HepG2 (cell line): ENCODE data around the gene NGEF. TPM values are rescaled to one million over a fixed set of nuclear protein-coding genes. Genes with fewer than 3 reads are reported as not detected.
A peak's percentile ranks its signal among the peaks of the same experiment; 100 is the strongest.

ENCODE experiments used
- ATF2 ChIP-seq: sonication (generic); formaldehyde crosslinking; IDR thresholded peaks from 2 replicates; pipeline ENCODE4 v1.4.0; 2020; ENCODE audit warnings: missing genetic modification reagents
- HINFP ChIP-seq: sonication (generic); formaldehyde crosslinking; IDR thresholded peaks from 2 replicates; pipeline ENCODE4 v1.4.0; 2020; ENCODE audit warnings: low read depth, mild to moderate bottlenecking, missing genetic modification reagents
- KDM6A ChIP-seq: IDR thresholded peaks from 2 replicates; pipeline ENCODE4 v1.6.1; 2016; ENCODE audit warnings: low read depth
- MED13 ChIP-seq: sonication (generic); formaldehyde crosslinking; IDR thresholded peaks from 2 replicates; pipeline ENCODE4 v1.5.0; 2020; ENCODE audit warnings: missing genetic modification reagents
- NFRKB ChIP-seq: fragments of 450-650 bp; IDR thresholded peaks from 2 replicates; pipeline ENCODE4 v1.6.1; 2017
- SIX1 ChIP-seq: sonication (generic); formaldehyde crosslinking; IDR thresholded peaks from 2 replicates; pipeline ENCODE4 v1.4.0; 2020; ENCODE audit warnings: missing genetic modification reagents, borderline replicate concordance
- SMAD9 ChIP-seq: sonication (generic); formaldehyde crosslinking; IDR thresholded peaks from 2 replicates; pipeline ENCODE4 v1.5.1; 2020; ENCODE audit warnings: mild to moderate bottlenecking, missing genetic modification reagents
- SP1 ChIP-seq, 2 experiments: fragments of 450-650 bp in 1 of 2; sonication (generic) in 1 of 2; formaldehyde crosslinking in 1 of 2; IDR thresholded peaks; 2 replicates each; pipeline versions ENCODE4 v1.4.0 to v1.6.1; 2016 to 2020; ENCODE audit warnings: missing genetic modification reagents in 1 of 2
- TAF1 ChIP-seq: sonication (generic); formaldehyde crosslinking; IDR thresholded peaks from 2 replicates; pipeline ENCODE4 v1.4.0; 2020; ENCODE audit warnings: missing genetic modification reagents
- ZNF33B ChIP-seq: sonication (generic); formaldehyde crosslinking; IDR thresholded peaks from 2 replicates; pipeline ENCODE4 v1.5.1; 2020; ENCODE audit warnings: mild to moderate bottlenecking, missing genetic modification reagents
- ZNF510 ChIP-seq: sonication (generic); formaldehyde crosslinking; IDR thresholded peaks from 2 replicates; pipeline ENCODE4 v1.4.0; 2020; ENCODE audit warnings: low read depth, mild to moderate bottlenecking, missing genetic modification reagents
- polyA plus RNA-seq, 8 experiments: library from polyadenylated mRNA; depleted of rRNA in 3 of 8; stranded (reverse) in 7 of 8; unstranded in 1 of 8; fragments of >200 nt; fragmentation: Illumina TruSeq in 4 of 8; extraction: Trizol in 4 of 8; gene quantifications; 2 replicates each; pipeline versions ENCODE4 v1.2.1 to v1.2.3, GENCODE V29; 2011 to 2016; ENCODE audit warnings: low read depth in 4 of 8, missing spikeins in 1 of 8, mixed read lengths in 1 of 8; ENCODE audit not compliant: insufficient read depth in 1 of 8
- total RNA-seq, 5 experiments: library from RNA; depleted of rRNA; stranded (reverse); fragments of >200 nt; fragmentation: Illumina TruSeq; extraction: Trizol; gene quantifications; 2 replicates each; pipeline ENCODE4 v1.2.3, GENCODE V29; 2016; ENCODE audit warnings: low read depth in 1 of 5
- TF ChIP-seq, protein P1 (sequence below): fragments of 450-650 bp; IDR thresholded peaks from 2 replicates; pipeline ENCODE4 v1.6.1; 2017; ENCODE audit warnings: mild to moderate bottlenecking
- TF ChIP-seq, protein P2 (sequence below): sonication (generic); formaldehyde crosslinking; IDR thresholded peaks from 2 replicates; pipeline ENCODE4 v1.4.0; 2020; ENCODE audit warnings: missing genetic modification reagents
- TF ChIP-seq, protein P3 (sequence below): sonication (generic); formaldehyde crosslinking; conservative IDR thresholded peaks from 2 replicates; pipeline ENCODE4 v1.4.0; 2020; ENCODE audit warnings: missing genetic modification reagents
- TF ChIP-seq, protein P4 (sequence below): sonication (generic); formaldehyde crosslinking; IDR thresholded peaks from 2 replicates; pipeline ENCODE4 v1.4.0; 2020; ENCODE audit warnings: mild to moderate bottlenecking, missing genetic modification reagents
- TF ChIP-seq, protein P5 (sequence below), 2 experiments: sonication (generic) in 1 of 2; formaldehyde crosslinking in 1 of 2; IDR thresholded peaks; 2 replicates each; pipeline versions ENCODE4 v1.4.0 to v1.6.1; 2018 to 2020; ENCODE audit warnings: missing genetic modification reagents in 2 of 2, borderline replicate concordance in 1 of 2, low read depth in 1 of 2, mild to moderate bottlenecking in 1 of 2, missing biosample characterization in 1 of 2

Gene NGEF
- total and polyA plus RNA-seq, 2 of the 13 experiments (the other 11 are each of a cell fraction or from before 2014, with no cell fraction given) = 14.4 to 36.9 TPM

DNA sequence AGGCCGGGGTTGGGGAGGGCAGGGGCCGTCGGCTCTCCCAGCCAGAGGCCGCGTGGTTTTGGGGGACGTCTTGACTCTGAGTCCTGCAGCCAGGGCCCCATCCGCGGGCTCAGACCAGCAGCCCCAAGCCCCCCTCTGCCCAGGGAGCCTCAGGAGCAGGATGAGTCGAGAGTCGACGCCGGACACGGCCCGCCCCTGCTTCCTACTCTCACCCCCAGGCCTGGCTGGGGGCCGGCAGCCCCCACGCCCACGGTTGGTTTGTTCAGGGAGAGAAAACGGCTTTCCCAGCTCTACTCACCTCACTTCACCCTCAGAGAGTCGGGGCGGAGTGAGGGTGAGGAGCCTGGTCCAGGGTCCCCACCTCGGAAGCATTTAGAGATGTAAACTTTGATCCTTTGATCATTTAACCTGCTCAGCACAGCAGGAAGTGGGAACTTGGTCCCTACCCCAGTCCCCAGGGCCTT, 136.0 kb downstream of the NGEF start (continued):
- TF ChIP-seq ZNF33B (CRISPR knock-in tag) (no peak), HINFP (CRISPR knock-in tag) (no peak), TAF1 (CRISPR knock-in tag) (peak; percentile 44; the same call in 1 of the 2 replicates), SP1 (IDR thresholded peaks at IDR 0.05) (no peak), SP1 (CRISPR knock-in tag; IDR thresholded peaks at IDR 0.05) (no peak), ZNF510 (CRISPR knock-in tag) (no peak), NFRKB (no peak), MED13 (CRISPR knock-in tag) (no peak), ATF2 (CRISPR knock-in tag) (no peak), SIX1 (CRISPR knock-in tag) (no peak), SMAD9 (CRISPR knock-in tag) (no peak), KDM6A (CRISPR knock-in tag) (no peak)
- TF ChIP-seq, protein P1, sequence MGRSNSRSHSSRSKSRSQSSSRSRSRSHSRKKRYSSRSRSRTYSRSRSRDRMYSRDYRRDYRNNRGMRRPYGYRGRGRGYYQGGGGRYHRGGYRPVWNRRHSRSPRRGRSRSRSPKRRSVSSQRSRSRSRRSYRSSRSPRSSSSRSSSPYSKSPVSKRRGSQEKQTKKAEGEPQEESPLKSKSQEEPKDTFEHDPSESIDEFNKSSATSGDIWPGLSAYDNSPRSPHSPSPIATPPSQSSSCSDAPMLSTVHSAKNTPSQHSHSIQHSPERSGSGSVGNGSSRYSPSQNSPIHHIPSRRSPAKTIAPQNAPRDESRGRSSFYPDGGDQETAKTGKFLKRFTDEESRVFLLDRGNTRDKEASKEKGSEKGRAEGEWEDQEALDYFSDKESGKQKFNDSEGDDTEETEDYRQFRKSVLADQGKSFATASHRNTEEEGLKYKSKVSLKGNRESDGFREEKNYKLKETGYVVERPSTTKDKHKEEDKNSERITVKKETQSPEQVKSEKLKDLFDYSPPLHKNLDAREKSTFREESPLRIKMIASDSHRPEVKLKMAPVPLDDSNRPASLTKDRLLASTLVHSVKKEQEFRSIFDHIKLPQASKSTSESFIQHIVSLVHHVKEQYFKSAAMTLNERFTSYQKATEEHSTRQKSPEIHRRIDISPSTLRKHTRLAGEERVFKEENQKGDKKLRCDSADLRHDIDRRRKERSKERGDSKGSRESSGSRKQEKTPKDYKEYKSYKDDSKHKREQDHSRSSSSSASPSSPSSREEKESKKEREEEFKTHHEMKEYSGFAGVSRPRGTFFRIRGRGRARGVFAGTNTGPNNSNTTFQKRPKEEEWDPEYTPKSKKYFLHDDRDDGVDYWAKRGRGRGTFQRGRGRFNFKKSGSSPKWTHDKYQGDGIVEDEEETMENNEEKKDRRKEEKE = no peak
- TF ChIP-seq, protein P2, sequence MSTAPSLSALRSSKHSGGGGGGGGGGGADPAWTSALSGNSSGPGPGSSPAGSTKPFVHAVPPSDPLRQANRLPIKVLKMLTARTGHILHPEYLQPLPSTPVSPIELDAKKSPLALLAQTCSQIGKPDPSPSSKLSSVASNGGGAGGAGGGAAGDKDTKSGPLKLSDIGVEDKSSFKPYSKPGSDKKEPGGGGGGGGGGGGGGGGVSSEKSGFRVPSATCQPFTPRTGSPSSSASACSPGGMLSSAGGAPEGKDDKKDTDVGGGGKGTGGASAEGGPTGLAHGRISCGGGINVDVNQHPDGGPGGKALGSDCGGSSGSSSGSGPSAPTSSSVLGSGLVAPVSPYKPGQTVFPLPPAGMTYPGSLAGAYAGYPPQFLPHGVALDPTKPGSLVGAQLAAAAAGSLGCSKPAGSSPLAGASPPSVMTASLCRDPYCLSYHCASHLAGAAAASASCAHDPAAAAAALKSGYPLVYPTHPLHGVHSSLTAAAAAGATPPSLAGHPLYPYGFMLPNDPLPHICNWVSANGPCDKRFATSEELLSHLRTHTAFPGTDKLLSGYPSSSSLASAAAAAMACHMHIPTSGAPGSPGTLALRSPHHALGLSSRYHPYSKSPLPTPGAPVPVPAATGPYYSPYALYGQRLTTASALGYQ (CRISPR knock-in tag) = peak; percentile 35; the same call in 1 of the 2 replicates
- TF ChIP-seq, protein P3, sequence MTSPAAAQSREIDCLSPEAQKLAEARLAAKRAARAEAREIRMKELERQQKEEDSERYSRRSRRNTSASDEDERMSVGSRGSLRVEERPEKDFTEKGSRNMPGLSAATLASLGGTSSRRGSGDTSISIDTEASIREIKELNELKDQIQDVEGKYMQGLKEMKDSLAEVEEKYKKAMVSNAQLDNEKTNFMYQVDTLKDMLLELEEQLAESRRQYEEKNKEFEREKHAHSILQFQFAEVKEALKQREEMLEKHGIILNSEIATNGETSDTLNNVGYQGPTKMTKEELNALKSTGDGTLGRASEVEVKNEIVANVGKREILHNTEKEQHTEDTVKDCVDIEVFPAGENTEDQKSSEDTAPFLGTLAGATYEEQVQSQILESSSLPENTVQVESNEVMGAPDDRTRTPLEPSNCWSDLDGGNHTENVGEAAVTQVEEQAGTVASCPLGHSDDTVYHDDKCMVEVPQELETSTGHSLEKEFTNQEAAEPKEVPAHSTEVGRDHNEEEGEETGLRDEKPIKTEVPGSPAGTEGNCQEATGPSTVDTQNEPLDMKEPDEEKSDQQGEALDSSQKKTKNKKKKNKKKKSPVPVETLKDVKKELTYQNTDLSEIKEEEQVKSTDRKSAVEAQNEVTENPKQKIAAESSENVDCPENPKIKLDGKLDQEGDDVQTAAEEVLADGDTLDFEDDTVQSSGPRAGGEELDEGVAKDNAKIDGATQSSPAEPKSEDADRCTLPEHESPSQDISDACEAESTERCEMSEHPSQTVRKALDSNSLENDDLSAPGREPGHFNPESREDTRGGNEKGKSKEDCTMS (CRISPR knock-in tag) = no peak
- TF ChIP-seq, protein P4, sequence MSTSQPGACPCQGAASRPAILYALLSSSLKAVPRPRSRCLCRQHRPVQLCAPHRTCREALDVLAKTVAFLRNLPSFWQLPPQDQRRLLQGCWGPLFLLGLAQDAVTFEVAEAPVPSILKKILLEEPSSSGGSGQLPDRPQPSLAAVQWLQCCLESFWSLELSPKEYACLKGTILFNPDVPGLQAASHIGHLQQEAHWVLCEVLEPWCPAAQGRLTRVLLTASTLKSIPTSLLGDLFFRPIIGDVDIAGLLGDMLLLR (CRISPR knock-in tag) = no peak; the same call in 1 of the 2 replicates
- TF ChIP-seq, protein P5, sequence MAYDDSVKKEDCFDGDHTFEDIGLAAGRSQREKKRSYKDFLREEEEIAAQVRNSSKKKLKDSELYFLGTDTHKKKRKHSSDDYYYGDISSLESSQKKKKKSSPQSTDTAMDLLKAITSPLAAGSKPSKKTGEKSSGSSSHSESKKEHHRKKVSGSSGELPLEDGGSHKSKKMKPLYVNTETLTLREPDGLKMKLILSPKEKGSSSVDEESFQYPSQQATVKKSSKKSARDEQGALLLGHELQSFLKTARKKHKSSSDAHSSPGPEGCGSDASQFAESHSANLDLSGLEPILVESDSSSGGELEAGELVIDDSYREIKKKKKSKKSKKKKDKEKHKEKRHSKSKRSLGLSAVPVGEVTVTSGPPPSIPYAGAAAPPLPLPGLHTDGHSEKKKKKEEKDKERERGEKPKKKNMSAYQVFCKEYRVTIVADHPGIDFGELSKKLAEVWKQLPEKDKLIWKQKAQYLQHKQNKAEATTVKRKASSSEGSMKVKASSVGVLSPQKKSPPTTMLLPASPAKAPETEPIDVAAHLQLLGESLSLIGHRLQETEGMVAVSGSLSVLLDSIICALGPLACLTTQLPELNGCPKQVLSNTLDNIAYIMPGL (CRISPR knock-in tag; IDR thresholded peaks at IDR 0.05; ENCODE audit: borderline replicate concordance in 1 of 2, low read depth in 1 of 2) = peak in 1 of 2 experiments; percentile 43; a peak in 1 of 4 replicates
